Activated B cell treated with CpG ODN at 0.5 μM for 24 hours (primary cell): Measurements from ENCODE around the gene PPIF. TPM values are rescaled to one million over a fixed set of nuclear protein-coding genes. Genes with fewer than 3 reads are reported as not detected.

Experiments used
- ATAC-seq: fragments of 200-7000 bp; cut with Tn5 transposase; one replicate; pipeline ENCODE4 v1.10.0; 2021; ENCODE audit warnings: low read depth, mild to moderate bottlenecking, moderate library complexity
- CTCF ChIA-PET: fragments of 350-600 bp; sonication (Branson Sonifier 250); formaldehyde crosslinking; loops from one replicate; lab custom pipeline; 2021; ENCODE audit warnings: antibody characterized with exemption; lab: Charles Lee
- POLR2A ChIA-PET: fragments of 350-600 bp; sonication (Branson Sonifier 250); formaldehyde crosslinking; loops from one replicate; lab custom pipeline; 2021; ENCODE audit warnings: antibody characterized with exemption; lab: Charles Lee
- DNase-seq: peaks from one replicate; pipeline ENCODE4 v3.0.0; 2022
- H3K27ac Mint-ChIP-seq: one replicate; pipeline ENCODE4 v1.8.0; 2020; ENCODE audit warnings: mixed read lengths
- H3K27me3 Mint-ChIP-seq: one replicate; pipeline ENCODE4 v1.8.0; 2021; ENCODE audit warnings: mixed read lengths
- H3K36me3 Mint-ChIP-seq: one replicate; pipeline ENCODE4 v1.8.0; 2021; ENCODE audit warnings: low read depth, mixed read lengths
- H3K4me1 Mint-ChIP-seq: one replicate; pipeline ENCODE4 v1.8.0; 2021; ENCODE audit warnings: mixed read lengths
- H3K4me3 Mint-ChIP-seq: one replicate; pipeline ENCODE4 v1.8.0; 2020; ENCODE audit warnings: mild to moderate bottlenecking, mixed read lengths
- H3K9me3 Mint-ChIP-seq: one replicate; pipeline ENCODE4 v1.8.0; 2020; ENCODE audit warnings: mixed read lengths
- CTCF ChIP-seq: fragments of 200-600 bp; IDR thresholded peaks from one replicate; pipeline ENCODE4 v1.8.0; 2022; ENCODE audit warnings: antibody characterized with exemption, mild to moderate bottlenecking
- intact Hi-C: fragments of 100-400 bp; cut with micrococcal nuclease; formaldehyde crosslinking; loops from one replicate; pipeline ENCODE4 v1.15.1; 2024
- total RNA-seq: library from RNA; stranded (reverse); gene quantifications from 2 replicates; pipeline ENCODE4 v1.2.3, GENCODE V29; 2022

Gene PPIF
- total RNA-seq, 1 donor from 2014 or later, result 72.5 TPM

DNA sequence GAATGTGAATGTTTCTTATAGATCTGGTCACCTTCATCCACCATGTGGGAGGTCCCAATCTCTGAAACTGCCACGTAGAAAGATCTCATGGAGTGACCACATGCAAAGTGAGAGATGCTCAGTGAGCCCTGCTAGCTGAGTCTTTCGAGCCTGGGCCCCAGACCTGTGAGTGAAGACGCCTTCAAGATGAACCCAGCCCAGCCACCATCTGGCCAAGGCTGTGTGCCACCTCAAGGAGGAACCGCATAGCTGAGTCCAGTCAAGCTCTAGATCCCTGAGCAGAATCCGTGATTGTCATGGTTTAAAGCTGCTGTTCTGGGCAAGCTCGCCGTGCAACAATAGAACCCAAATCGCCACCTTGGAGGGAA lies 20.2 kb upstream of the PPIF start:
- H3K27ac Mint-ChIP-seq, result no peak overlapping the region

DNA sequence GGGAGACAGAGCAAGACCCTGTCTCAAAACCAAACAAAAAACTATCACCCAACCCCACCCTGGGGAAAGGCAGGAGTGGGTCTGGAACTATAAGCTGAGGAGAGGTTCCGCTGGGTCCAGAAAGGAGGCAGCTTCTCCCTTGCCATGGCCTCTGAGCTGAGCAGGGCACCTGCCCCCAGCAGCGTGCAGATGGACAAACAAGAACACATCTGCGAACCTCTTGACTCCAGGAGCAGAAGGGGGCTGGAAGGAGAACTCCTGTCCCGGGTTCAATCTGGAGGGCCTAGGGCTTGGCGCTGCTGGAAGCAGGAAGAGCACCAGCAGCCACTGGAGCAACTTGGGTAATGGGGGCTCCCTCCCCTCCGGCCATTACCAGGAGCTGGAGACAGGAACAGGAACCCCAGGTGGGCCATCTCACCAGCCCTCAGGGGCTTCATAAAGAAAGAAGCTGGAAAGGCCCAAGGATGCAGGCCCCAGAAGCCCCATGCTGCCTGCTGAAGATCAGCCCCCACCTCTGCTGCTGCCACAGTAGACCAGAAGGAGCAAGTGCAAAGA lies 19.0 kb upstream of the PPIF start:
- POLR2A ChIA-PET, result interaction anchor here (0.5 kb wide), 1 partner anchor 63 kb away, joined by 3 read pairs; no protein-coding TSS in a partner anchor
- Mint-ChIP-seq H3K9me3 (no peaks in the 10 kb centered on the region), H3K4me3 (no peak overlapping the region), H3K4me1 (peaks cover 33% of the 10 kb centered on the region), H3K27me3 (no peaks in the 10 kb centered on the region), H3K27ac (no peak overlapping the region), H3K36me3 (no peaks in the 10 kb centered on the region)
- TF ChIP-seq CTCF, result no peak
- DNase-seq, result no peak
- intact Hi-C loops, result no loop called here
- ATAC-seq, result no peak
- CTCF ChIA-PET, result interaction anchor here (0.6 kb wide), 1 partner anchor 82 kb away, joined by 3 read pairs; no protein-coding TSS in a partner anchor

More for the DNA sequence above, 20.2 kb upstream of the PPIF start:
- Mint-ChIP-seq H3K9me3 (no peaks in the 10 kb centered on the region), H3K4me3 (no peak overlapping the region), H3K4me1 (peaks cover 40% of the 10 kb centered on the region), H3K36me3 (no peaks in the 10 kb centered on the region), H3K27me3 (no peaks in the 10 kb centered on the region)
- TF ChIP-seq CTCF, result no peak
- intact Hi-C loops, result no loop called here
- ChIA-PET POLR2A (interaction anchor here (0.5 to 1.3 kb wide), 3 partner anchors 9 to 21 kb away, joined by 4 to 7 read pairs (median 6); no protein-coding TSS in a partner anchor), CTCF (no interaction called here)
- DNase-seq (no peak), ATAC-seq (no peak)

DNA sequence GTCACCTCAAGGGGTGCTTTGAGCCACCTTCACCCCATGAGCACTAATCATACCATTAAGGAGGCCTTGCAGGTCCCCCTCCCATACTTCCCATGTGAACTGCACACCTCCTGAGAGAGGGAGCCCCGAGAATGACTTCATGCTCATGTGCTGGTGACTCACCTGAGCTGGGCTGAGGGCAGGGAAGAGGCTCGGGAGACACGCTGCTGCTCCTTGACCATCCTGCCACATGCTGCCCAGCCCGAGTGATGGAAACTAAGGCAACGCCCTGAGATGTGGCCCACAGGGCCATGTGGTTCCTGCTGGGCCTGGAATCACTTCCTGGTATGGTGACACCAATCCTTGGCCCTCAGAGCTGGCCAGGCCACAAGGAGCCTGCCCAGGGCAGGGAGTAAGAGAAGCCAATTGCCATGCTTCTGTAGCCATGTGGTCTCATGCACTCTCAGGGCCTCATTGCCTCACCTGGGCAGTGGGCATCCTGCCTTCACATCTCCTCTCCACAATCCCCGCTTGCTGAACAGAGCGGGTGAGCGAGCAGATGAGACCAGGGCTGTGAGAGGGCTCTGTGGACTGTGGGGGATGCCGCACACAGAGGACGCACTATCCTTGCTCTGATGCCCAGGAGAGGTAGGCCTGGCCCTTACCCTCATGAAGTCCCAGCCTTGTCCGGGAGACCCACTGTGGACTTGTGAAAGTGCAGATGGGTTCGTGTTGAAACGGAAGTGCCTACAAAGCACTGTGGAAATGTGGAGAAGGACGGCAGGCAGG lies 18.3 kb upstream of the PPIF start:
- no peak for ATAC-seq
- Mint-ChIP-seq H3K9me3 (no peaks in the 10 kb centered on the region), H3K4me1 (peaks cover 28% of the 10 kb centered on the region), H3K36me3 (no peaks in the 10 kb centered on the region), H3K4me3 (no peak overlapping the region), H3K27me3 (no peaks in the 10 kb centered on the region), H3K27ac (no peak overlapping the region)
- intact Hi-C loops, result no loop called here
- ChIA-PET POLR2A (interaction anchor here (2.9 kb wide), 1 partner anchor 11 kb away, joined by 34 read pairs; no protein-coding TSS in a partner anchor), CTCF (no interaction called here)
- no peak for DNase-seq
- TF ChIP-seq CTCF, result no peak

DNA sequence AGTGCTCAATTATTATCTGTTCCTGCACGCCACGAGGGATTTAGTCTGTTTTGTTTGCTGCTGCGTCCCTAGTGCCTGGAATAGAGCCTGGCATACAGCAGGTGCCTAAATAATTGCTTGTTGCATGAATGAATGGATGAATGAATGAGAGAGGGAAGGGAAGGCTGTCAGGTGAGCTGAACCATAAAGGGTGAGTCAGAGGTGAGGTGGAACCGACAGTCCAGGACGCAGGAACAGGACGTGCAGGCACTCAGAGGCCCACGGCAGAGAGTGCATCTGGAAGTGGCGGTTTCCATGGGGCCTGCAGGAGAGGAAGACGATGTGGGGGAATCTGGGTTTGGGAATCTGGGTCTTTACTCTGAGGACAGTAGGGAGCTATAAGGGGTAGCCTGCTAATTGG lies 17.7 kb upstream of the PPIF start:
- TF ChIP-seq CTCF, result no peak
- POLR2A ChIA-PET, result interaction anchor here (2.9 kb wide), 1 partner anchor 12 kb away, joined by 34 read pairs; no protein-coding TSS in a partner anchor
- CTCF ChIA-PET, result no interaction called here
- ATAC-seq, result no peak
- Mint-ChIP-seq H3K4me1 (peaks cover 24% of the 10 kb centered on the region), H3K27me3 (no peaks in the 10 kb centered on the region), H3K36me3 (no peaks in the 10 kb centered on the region), H3K27ac (peak overlapping the region; percentile 13), H3K4me3 (no peak overlapping the region), H3K9me3 (no peaks in the 10 kb centered on the region)
- intact Hi-C loops, result no loop called here
- no peak for DNase-seq

DNA sequence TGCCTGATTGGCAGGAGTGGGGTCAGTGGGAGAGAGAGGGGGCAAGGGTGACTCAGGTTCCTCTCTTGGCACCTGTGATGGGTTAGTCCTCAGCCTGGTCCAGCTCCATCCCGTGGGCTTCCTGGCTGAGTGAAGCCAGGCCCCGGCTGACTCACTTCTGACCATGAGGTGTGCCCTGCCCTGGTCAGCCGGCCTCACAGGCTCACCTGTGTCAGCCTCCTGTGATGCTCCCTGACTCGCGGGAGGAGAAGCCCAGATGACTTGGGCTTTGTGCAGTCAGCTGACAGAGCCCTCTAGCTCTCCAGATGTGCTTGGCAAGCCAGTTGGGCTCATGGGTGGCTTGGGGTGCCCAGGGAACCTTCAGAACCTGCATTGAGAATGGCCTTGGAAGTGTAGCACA lies 16.0 kb upstream of the PPIF start:
- Mint-ChIP-seq H3K27ac (peak overlapping the region; percentile 79), H3K9me3 (no peaks in the 10 kb centered on the region), H3K4me1 (peaks cover 24% of the 10 kb centered on the region), H3K27me3 (no peaks in the 10 kb centered on the region), H3K36me3 (no peaks in the 10 kb centered on the region), H3K4me3 (no peak overlapping the region)
- no peak for DNase-seq
- ChIA-PET CTCF (interaction anchor here (0.7 kb wide), 1 partner anchor 14 kb away, joined by 3 read pairs; no protein-coding TSS in a partner anchor), POLR2A (interaction anchor here (0.5 to 3.2 kb wide), 11 partner anchors 8 to 1301 kb away, joined by 3 to 34 read pairs (median 9); no protein-coding TSS in a partner anchor)
- no peak for TF ChIP-seq CTCF
- ATAC-seq, result peak; percentile 19
- intact Hi-C loops, result loop anchor here (1.0 to 5.0 kb wide), 7 partner anchors 15 to 1029 kb away; partner anchors contain the start of genes PPIF and ZMIZ1
